ENCODE results near the gene RELA. TPM values are rescaled to one million over a fixed set of nuclear protein-coding genes. Genes with fewer than 3 reads are reported as not detected.

RELA gene
- total and polyA plus RNA-seq, 2 donors (not counting 3 experiments of a cell fraction or from before 2014, with no cell fraction given) = 78.7 to 105 TPM

DNA sequence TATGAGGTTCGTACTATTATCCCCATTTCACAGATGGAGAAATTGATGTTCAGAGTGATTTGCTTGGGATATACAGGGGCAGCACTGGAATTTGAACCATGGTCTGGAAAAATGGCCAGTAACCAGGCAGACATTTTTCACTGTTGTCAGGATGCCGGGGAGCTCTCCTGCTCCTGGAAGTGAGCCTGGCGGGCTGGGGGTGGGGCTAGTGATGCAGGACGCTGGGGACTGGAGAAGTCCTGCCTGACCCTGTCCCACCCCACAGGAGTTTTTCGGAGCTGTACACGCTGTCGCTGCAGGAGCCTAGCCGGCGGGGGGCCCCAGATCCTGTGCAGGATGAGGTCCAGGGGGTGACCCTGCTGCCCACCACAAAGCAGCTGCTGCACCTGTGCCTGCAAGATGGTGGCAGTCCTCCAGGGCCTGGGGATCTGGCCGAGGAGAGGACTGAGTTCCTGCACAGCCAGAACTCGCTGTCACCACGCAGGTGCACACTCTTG, 13.7 kb downstream of the RELA start:
- Histone ChIP-seq H3K4me2 (ENCODE audit: insufficient read depth, low read length) (no peak overlapping the region), H3K27me3 (ENCODE audit: control insufficient read depth in 2 of 2, insufficient read depth in 2 of 2, low read length in 2 of 2) (no peaks in the 10 kb centered on the region), H3K27ac (ENCODE audit: insufficient read depth, low read depth, low read length) (no peak overlapping the region), H3K36me3 (ENCODE audit: control insufficient read depth in 2 of 2, extremely low read depth in 1 of 2, insufficient read depth in 2 of 2, low read length in 2 of 2) (peaks cover 0 to 35% of the 10 kb centered on the region in 2 experiments), H3K9ac (replicated peaks; ENCODE audit: extremely low read depth, insufficient read depth, low read length) (no peak overlapping the region), H2AFZ (ENCODE audit: low read depth, low read length) (no peak overlapping the region), H3K4me1 (ENCODE audit: control insufficient read depth, extremely low read depth, insufficient read depth, low read length) (peaks cover 21% of the 10 kb centered on the region), H3K9me1 (replicated peaks; ENCODE audit: control insufficient read depth, extremely low read depth, insufficient read depth, low read length) (no peaks in the 10 kb centered on the region), H3K79me2 (ENCODE audit: control insufficient read depth, insufficient read depth, low read length) (no peaks in the 10 kb centered on the region), H3K4me3 (replicated peaks in 1 of 3; ENCODE audit: insufficient read depth in 1 of 3, low read depth in 1 of 3, low read length in 3 of 3) (no peak overlapping the region), H3K9me3 (replicated peaks; ENCODE audit: control insufficient read depth, insufficient read depth, low read length) (no peaks in the 10 kb centered on the region), H4K20me1 (replicated peaks; ENCODE audit: control insufficient read depth, extremely low read depth, insufficient read depth, low read length) (no peaks in the 10 kb centered on the region)
- DNase-seq (ENCODE audit: low read depth, low spot score) (no peak), FAIRE-seq (no peak)
- TF ChIP-seq JUN (IDR thresholded peaks at IDR 0.05; ENCODE audit: borderline replicate concordance, insufficient read depth, insufficient read length, low read depth) (no peak), FOS (IDR thresholded peaks at IDR 0.05; ENCODE audit: borderline replicate concordance, insufficient read depth, low read length) (no peak), GATA2 (IDR thresholded peaks at IDR 0.05; ENCODE audit: insufficient read depth, insufficient read length, low read depth, low read length) (no peak), POLR2A (IDR thresholded peaks at IDR 0.05; ENCODE audit: low read depth, low read length) (no peak)
- TF ChIP-seq, protein P1, sequence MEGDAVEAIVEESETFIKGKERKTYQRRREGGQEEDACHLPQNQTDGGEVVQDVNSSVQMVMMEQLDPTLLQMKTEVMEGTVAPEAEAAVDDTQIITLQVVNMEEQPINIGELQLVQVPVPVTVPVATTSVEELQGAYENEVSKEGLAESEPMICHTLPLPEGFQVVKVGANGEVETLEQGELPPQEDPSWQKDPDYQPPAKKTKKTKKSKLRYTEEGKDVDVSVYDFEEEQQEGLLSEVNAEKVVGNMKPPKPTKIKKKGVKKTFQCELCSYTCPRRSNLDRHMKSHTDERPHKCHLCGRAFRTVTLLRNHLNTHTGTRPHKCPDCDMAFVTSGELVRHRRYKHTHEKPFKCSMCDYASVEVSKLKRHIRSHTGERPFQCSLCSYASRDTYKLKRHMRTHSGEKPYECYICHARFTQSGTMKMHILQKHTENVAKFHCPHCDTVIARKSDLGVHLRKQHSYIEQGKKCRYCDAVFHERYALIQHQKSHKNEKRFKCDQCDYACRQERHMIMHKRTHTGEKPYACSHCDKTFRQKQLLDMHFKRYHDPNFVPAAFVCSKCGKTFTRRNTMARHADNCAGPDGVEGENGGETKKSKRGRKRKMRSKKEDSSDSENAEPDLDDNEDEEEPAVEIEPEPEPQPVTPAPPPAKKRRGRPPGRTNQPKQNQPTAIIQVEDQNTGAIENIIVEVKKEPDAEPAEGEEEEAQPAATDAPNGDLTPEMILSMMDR (IDR thresholded peaks at IDR 0.05; ENCODE audit: extremely low read depth in 1 of 2, insufficient read depth in 1 of 2, low read depth in 1 of 2, low read length in 2 of 2) = no peak
- intact Hi-C loops (cut with micrococcal nuclease) (no loop called here), dilution Hi-C loops (cut with MboI; ENCODE audit: extremely low pct_ligation_motif_present, low sequenced_read_pairs) (no loop called here)
- POLR2A ChIA-PET = no interaction called here
- CTCF ChIA-PET = interaction anchor here (8.0 kb wide), 1 partner anchor 11 kb away, joined by 44 read pairs; the partner anchor contains the start of gene SIPA1
- no TSS peak for BruUV-seq (replicated peaks)

All from endothelial cell of umbilical vein (primary cell).